HG03039 (cell line): ENCODE results near the gene LSS.
"Not testable (repeated sequence)": the region's sequence is repeated elsewhere in the genome, so short reads cannot be mapped to it uniquely, and the experiment has no call there.

Experiments
- ATAC-seq: cut with Tn5 transposase; IDR thresholded peaks from one replicate; pipeline ENCODE4 v1.9.1; 2021; ENCODE audit warnings: mild to moderate bottlenecking, moderate library complexity; ENCODE audit not compliant: unreplicated experiment

Gene LSS

GRCh38 chr21:46188226-46189212 lies 40.1 kb downstream of the LSS start:
- ATAC-seq = no peak

- ATAC-seq = no peak
Measured at GRCh38 chr21:46187814-46188213, 40.8 kb downstream of the LSS start.

- no peak for ATAC-seq
Measured at GRCh38 chr21:46187261-46187660, 41.3 kb downstream of the LSS start.

GRCh38 chr21:46185716-46186115 lies 42.9 kb downstream of the LSS start:
- no peak for ATAC-seq

GRCh38 chr21:46184625-46185555 lies 43.7 kb downstream of the LSS start:
- ATAC-seq = no peak

GRCh38 chr21:46183910-46184624 lies 44.5 kb downstream of the LSS start, which contains the start of gene SPATC1L:
TSS of gene SPATC1L (minus strand) at chr21:46184459. CDS start at chr21:46182816, 1,643 bp downstream.
- no peak for ATAC-seq

- ATAC-seq = not testable (repeated sequence)
Measured at GRCh38 chr21:46183337-46183909, 45.2 kb downstream of the LSS start.

- ATAC-seq = no peak
Measured at GRCh38 chr21:46182548-46183336, 45.8 kb downstream of the LSS start.

- no peak for ATAC-seq
Measured at GRCh38 chr21:46181953-46182547, 46.5 kb downstream of the LSS start.

- ATAC-seq = no peak
Measured at GRCh38 chr21:46181436-46181835, 47.1 kb downstream of the LSS start.

- no peak for ATAC-seq
Measured at GRCh38 chr21:46180778-46181391, 47.7 kb downstream of the LSS start.

GRCh38 chr21:46180079-46180722 lies 48.4 kb downstream of the LSS start:
- ATAC-seq = no peak

GRCh38 chr21:46179708-46180078 lies 48.9 kb downstream of the LSS start:
- no peak for ATAC-seq

- no peak for ATAC-seq
Measured at GRCh38 chr21:46178961-46179360, 49.6 kb downstream of the LSS start.

GRCh38 chr21:46176443-46177129 lies 52.0 kb downstream of the LSS start:
- not testable (repeated sequence) for ATAC-seq

- ATAC-seq = no peak
Measured at GRCh38 chr21:46173573-46173972, 55.0 kb downstream of the LSS start.

- ATAC-seq = no peak
Measured at GRCh38 chr21:46172863-46173528, 55.6 kb downstream of the LSS start.
